MG63 (cell line): ENCODE measurements around the gene RNF7. TPM values are rescaled to one million over a fixed set of nuclear protein-coding genes. Genes with fewer than 3 reads are reported as not detected.

Experiments
- DNase-seq: peaks from one replicate; pipeline ENCODE4 v3.0.0-alpha.2; 2020
- H3K27me3 ChIP-seq: fragments of 250-450 bp; sonication (Bioruptor Pico); 2 replicates; pipeline ENCODE4 v1.5.1; 2020; ENCODE audit warnings: mild to moderate bottlenecking, moderate library complexity
- H3K36me3 ChIP-seq: fragments of 250-450 bp; sonication (Bioruptor Pico); 2 replicates; pipeline ENCODE4 v1.5.1; 2020; ENCODE audit warnings: mild to moderate bottlenecking, moderate library complexity
- H3K4me3 ChIP-seq: fragments of 250-450 bp; sonication (Bioruptor Pico); 2 replicates; pipeline ENCODE4 v1.5.1; 2020; ENCODE audit warnings: mild to moderate bottlenecking, moderate library complexity
- H3K9me3 ChIP-seq: fragments of 250-450 bp; sonication (Bioruptor Pico); 2 replicates; pipeline ENCODE4 v1.5.1; 2020; ENCODE audit warnings: mild to moderate bottlenecking, moderate library complexity
- total RNA-seq: library from RNA; depleted of rRNA; stranded (reverse); fragments of >200 nt; shearing (Covaris generic); gene quantifications from 2 replicates; pipeline ENCODE4 v1.2.3, GENCODE V29; 2014; ENCODE audit warnings: low replicate concordance; rRNA removed

RNF7 gene
- total RNA-seq, 1 experiment from 2014 or later: 92.2 TPM

GRCh38 chr3:141789281-141789680, 51.2 kb downstream of the RNF7 start:
- H3K27me3 ChIP-seq: no peaks in the 10 kb centered on the region
- no peaks in the 10 kb centered on the region for H3K36me3 ChIP-seq
- H3K9me3 ChIP-seq: no peaks in the 10 kb centered on the region
- H3K4me3 ChIP-seq: no peak overlapping the region
- DNase-seq: no peak

GRCh38 chr3:141790171-141790570, 52.1 kb downstream of the RNF7 start:
- no peak for DNase-seq
- Histone ChIP-seq H3K27me3 (no peaks in the 10 kb centered on the region), H3K4me3 (no peak overlapping the region), H3K9me3 (no peaks in the 10 kb centered on the region), H3K36me3 (no peaks in the 10 kb centered on the region)

- Histone ChIP-seq H3K27me3 (no peaks in the 10 kb centered on the region), H3K9me3 (no peaks in the 10 kb centered on the region)
- DNase-seq: no peak
Measured at GRCh38 chr3:141792495-141792894, 54.4 kb downstream of the RNF7 start.

GRCh38 chr3:141793476-141794260, 55.6 kb downstream of the RNF7 start:
- Histone ChIP-seq H3K36me3 (no peaks in the 10 kb centered on the region), H3K4me3 (no peak overlapping the region), H3K27me3 (no peaks in the 10 kb centered on the region), H3K9me3 (no peaks in the 10 kb centered on the region)
- DNase-seq: no peak

More at GRCh38 chr3:141792495-141792894, 54.4 kb downstream of the RNF7 start:
- H3K4me3 ChIP-seq: no peak overlapping the region
- H3K36me3 ChIP-seq: no peaks in the 10 kb centered on the region

GRCh38 chr3:141795276-141795675, 57.2 kb downstream of the RNF7 start:
- Histone ChIP-seq H3K36me3 (no peaks in the 10 kb centered on the region), H3K9me3 (no peaks in the 10 kb centered on the region), H3K27me3 (no peaks in the 10 kb centered on the region), H3K4me3 (no peak overlapping the region)
- DNase-seq: no peak

- Histone ChIP-seq H3K4me3 (no peak overlapping the region), H3K36me3 (no peaks in the 10 kb centered on the region), H3K27me3 (no peaks in the 10 kb centered on the region), H3K9me3 (no peaks in the 10 kb centered on the region)
- no peak for DNase-seq
Measured at GRCh38 chr3:141795741-141796080, 57.6 kb downstream of the RNF7 start.

GRCh38 chr3:141796081-141796888, 58.2 kb downstream of the RNF7 start:
- Histone ChIP-seq H3K4me3 (no peak overlapping the region), H3K27me3 (no peaks in the 10 kb centered on the region), H3K9me3 (no peaks in the 10 kb centered on the region), H3K36me3 (no peaks in the 10 kb centered on the region)
- no peak for DNase-seq

Other genes with a start within 250 kb of the RNF7 start
- not detected in 2 replicates for gene GRK7, start 25.1 kb downstream of the RNF7 start, total RNA-seq
- gene ATP1B3, start 138.3 kb downstream of the RNF7 start, total RNA-seq: 35.5 and 38.5 TPM in 2 replicates